Measurements from ENCODE around the gene LIMS3.
"Not testable (repeated sequence)": the region's sequence is repeated elsewhere in the genome, so short reads cannot be mapped to it uniquely, and the experiment has no call there.

GRCh38 chr2:109947959-109948520, 49.6 kb downstream of the LIMS3 start:
- TF ChIP-seq CTCF (conservative IDR thresholded peaks at IDR 0.05 in 1 of 2, IDR thresholded peaks at IDR 0.05 in 1 of 2; ENCODE audit: low read depth in 1 of 2, low read length in 2 of 2); EZH2 (IDR thresholded peaks at IDR 0.05; ENCODE audit: low read length, missing control alignments): not testable (repeated sequence)
